Glutamatergic neuron (in vitro differentiated cells): Measurements from ENCODE around the gene STK17B. TPM values are rescaled to one million over a fixed set of nuclear protein-coding genes. Genes with fewer than 3 reads are reported as not detected.

ENCODE experiments used
- DNase-seq: peaks from one replicate; pipeline ENCODE4 v3.0.0; 2022
- H3K27ac Mint-ChIP-seq: one replicate; pipeline ENCODE4 v1.8.0; 2020; ENCODE audit warnings: mild to moderate bottlenecking, mixed read lengths, inconsistent platforms; ENCODE audit not compliant: unreplicated experiment
- H3K27me3 Mint-ChIP-seq: one replicate; pipeline ENCODE4 v1.8.0; 2020; ENCODE audit warnings: mild to moderate bottlenecking, moderate library complexity, mixed read lengths, inconsistent platforms; ENCODE audit not compliant: unreplicated experiment
- H3K36me3 Mint-ChIP-seq: one replicate; pipeline ENCODE4 v1.8.0; 2020; ENCODE audit warnings: mild to moderate bottlenecking, mixed read lengths, inconsistent platforms; ENCODE audit not compliant: unreplicated experiment
- H3K4me1 Mint-ChIP-seq: one replicate; pipeline ENCODE4 v1.8.0; 2020; ENCODE audit warnings: mild to moderate bottlenecking, low read depth, mixed read lengths, inconsistent platforms; ENCODE audit not compliant: unreplicated experiment
- H3K4me3 Mint-ChIP-seq: one replicate; pipeline ENCODE4 v1.8.0; 2020; ENCODE audit warnings: mild to moderate bottlenecking, mixed read lengths, inconsistent platforms; ENCODE audit not compliant: unreplicated experiment
- H3K9me3 Mint-ChIP-seq: one replicate; pipeline ENCODE4 v1.8.0; 2020; ENCODE audit warnings: mild to moderate bottlenecking, moderate library complexity, mixed read lengths, inconsistent platforms; ENCODE audit not compliant: unreplicated experiment
- total RNA-seq: library from RNA; stranded (reverse); fragmentation: NEBNext Ultra II Directional; extraction: Animal tissue kit (Norgen Biotek cat#: 25700); gene quantifications from one replicate; pipeline ENCODE4 v1.2.1, GENCODE V29; 2021; ENCODE audit not compliant: unreplicated experiment
- TF ChIP-seq, protein P1 (sequence below): fragments of 200-600 bp; sonication (generic); IDR thresholded peaks from one replicate; pipeline ENCODE4 v1.5.0; 2021; ENCODE audit not compliant: partially characterized antibody, unreplicated experiment

STK17B gene
- total RNA-seq, 1 donor from 2014 or later = 2.5 TPM

DNA sequence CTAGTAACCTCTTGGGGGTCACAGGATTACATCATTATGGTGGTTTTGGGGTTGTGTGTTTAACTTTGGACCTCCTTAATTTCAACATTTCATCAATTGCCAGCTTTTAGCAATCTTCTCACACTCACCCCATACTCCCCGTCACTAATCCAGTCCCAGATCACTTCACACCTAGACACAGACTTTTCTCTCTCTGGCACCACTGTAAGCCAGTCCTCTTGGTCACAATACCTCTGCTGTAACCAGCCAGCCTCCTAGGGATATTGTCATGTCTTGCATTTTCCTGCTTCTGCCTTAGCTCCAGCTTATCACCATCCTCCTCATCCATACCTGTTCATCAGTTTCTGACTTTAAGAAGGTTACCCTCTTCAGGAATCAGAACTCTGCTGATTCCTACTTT is 1.6 kb upstream of the STK17B start:
- Mint-ChIP-seq H3K27ac (no peak overlapping the region), H3K27me3 (no peaks in the 10 kb centered on the region), H3K4me3 (no peak overlapping the region), H3K9me3 (peaks cover 2% of the 10 kb centered on the region), H3K36me3 (no peaks in the 10 kb centered on the region), H3K4me1 (peaks cover 6% of the 10 kb centered on the region)
- DNase-seq = no peak
- TF ChIP-seq, protein P1, sequence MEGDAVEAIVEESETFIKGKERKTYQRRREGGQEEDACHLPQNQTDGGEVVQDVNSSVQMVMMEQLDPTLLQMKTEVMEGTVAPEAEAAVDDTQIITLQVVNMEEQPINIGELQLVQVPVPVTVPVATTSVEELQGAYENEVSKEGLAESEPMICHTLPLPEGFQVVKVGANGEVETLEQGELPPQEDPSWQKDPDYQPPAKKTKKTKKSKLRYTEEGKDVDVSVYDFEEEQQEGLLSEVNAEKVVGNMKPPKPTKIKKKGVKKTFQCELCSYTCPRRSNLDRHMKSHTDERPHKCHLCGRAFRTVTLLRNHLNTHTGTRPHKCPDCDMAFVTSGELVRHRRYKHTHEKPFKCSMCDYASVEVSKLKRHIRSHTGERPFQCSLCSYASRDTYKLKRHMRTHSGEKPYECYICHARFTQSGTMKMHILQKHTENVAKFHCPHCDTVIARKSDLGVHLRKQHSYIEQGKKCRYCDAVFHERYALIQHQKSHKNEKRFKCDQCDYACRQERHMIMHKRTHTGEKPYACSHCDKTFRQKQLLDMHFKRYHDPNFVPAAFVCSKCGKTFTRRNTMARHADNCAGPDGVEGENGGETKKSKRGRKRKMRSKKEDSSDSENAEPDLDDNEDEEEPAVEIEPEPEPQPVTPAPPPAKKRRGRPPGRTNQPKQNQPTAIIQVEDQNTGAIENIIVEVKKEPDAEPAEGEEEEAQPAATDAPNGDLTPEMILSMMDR = no peak

DNA sequence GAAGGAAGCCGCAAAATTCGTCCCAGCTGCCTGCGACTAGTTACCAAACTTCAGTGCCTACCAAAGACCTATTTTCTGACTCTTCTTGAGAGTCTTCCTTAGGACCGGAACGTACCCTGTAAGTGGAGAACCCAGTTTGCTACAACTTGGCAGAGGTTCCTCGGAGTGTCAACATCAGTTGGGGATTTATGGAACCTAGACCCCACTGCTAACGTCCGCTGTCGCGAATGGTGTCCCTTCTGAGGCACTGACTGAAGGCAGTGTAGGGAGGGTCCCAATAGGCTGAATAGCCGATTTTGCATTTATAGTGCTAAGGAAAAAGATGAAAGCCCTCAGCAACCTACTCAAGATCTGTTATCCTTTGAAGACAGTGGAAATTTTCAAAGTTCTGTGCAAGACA is 568 bp upstream of the STK17B start:
- TF ChIP-seq, protein P1 = no peak
- no peak for DNase-seq
- no peaks in the 10 kb centered on the region for H3K27me3 Mint-ChIP-seq
- peaks cover 6% of the 10 kb centered on the region for H3K4me1 Mint-ChIP-seq
- no peaks in the 10 kb centered on the region for H3K36me3 Mint-ChIP-seq
- no peak overlapping the region for H3K27ac Mint-ChIP-seq
- peaks cover 2% of the 10 kb centered on the region for H3K9me3 Mint-ChIP-seq
- H3K4me3 Mint-ChIP-seq = peak overlapping the region; percentile 75

DNA sequence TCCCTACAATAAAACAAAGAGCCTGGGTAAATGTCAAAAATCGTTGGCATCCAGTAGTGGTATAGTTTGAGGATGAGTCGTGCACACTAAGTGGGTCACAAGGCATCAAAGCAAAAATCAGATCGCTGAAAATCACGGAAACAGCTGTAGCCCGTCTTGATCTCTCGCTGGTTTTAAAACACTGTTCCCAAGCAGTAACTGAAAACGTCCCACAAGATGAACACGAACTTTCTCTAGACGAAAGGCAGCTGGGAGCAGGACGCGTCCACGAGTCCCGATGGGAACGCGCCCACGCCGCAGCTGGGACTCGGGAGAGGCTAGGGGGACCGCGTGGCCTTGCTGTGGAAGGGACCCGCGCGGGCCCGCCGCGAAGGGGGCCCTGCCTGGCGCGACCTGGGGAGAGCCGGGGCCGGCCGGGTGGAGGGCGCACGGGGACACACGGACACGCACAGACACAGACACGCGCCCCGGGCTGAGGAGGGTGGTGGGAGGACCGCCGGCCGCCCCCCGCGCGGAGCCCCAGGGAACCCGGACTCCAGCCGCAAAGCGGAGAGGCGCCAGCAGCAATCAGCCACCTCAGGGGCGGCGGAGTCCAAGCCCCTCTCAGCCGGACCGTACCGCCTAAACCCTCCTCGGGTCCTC is 651 bp downstream of the STK17B start:
- Mint-ChIP-seq H3K9me3 (peaks cover 2% of the 10 kb centered on the region), H3K27me3 (no peaks in the 10 kb centered on the region), H3K27ac (no peak overlapping the region), H3K4me1 (peaks cover 6% of the 10 kb centered on the region), H3K4me3 (peak overlapping the region; percentile 97), H3K36me3 (no peaks in the 10 kb centered on the region)
- TF ChIP-seq, protein P1 = no peak
- peak; percentile 59 for DNase-seq

DNA sequence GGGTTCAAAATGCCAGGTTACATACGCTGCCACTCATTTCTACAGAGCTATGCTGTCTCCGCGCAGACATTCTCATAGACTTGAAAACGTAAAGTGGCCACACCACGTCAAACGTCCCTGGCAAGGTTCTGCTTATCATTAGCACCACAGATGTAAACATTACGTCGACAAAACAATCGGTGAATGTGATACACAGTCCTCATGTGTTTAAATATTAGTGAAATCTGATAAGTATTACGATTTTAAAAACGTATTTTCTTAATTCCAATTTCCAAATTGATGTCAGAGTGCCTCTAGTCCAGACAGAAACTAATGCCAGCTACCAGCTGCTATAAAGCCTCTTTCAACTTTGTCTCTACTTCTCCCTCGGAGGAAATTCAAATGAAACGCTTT is 1.2 kb downstream of the STK17B start:
- Mint-ChIP-seq H3K4me3 (peak overlapping the region; percentile 97), H3K4me1 (peaks cover 6% of the 10 kb centered on the region), H3K9me3 (peaks cover 2% of the 10 kb centered on the region), H3K36me3 (no peaks in the 10 kb centered on the region), H3K27me3 (no peaks in the 10 kb centered on the region), H3K27ac (no peak overlapping the region)
- TF ChIP-seq, protein P1 = no peak
- no peak for DNase-seq

DNA sequence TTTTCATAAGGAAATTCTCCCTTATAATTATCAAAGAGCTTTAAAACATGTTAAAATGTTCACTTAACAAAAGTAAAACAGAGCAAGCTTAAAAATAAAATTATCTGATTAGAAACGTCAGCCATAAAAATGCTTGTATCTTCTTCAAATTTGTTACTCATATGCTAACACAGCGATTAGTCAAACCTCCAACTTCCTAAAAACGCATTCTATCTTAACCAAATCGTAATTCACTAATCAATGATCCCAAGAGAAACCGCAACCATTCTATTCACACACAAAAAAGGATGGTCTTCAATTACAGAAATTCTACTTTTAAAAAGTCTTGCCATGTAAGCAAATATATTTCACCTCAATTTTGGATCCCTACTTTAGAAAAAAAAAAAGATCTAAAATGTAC is 1.9 kb downstream of the STK17B start:
- peaks cover 6% of the 10 kb centered on the region for H3K4me1 Mint-ChIP-seq
- DNase-seq = no peak
- H3K4me3 Mint-ChIP-seq = no peak overlapping the region
- no peaks in the 10 kb centered on the region for H3K27me3 Mint-ChIP-seq
- H3K9me3 Mint-ChIP-seq = peaks cover 2% of the 10 kb centered on the region
- no peak overlapping the region for H3K27ac Mint-ChIP-seq
- TF ChIP-seq, protein P1 = no peak
- no peaks in the 10 kb centered on the region for H3K36me3 Mint-ChIP-seq
